GM18526 (cell line): ENCODE results near the gene KCTD5.

Source experiments
- POLR2A ChIP-seq: IDR thresholded peaks from 3 replicates; pipeline ENCODE4 v1.6.1; 2011; ENCODE audit not compliant: insufficient read length; ENCODE audit errors: extremely low read depth

The KCTD5 gene

GRCh38 chr16:2748757-2749455 is 66.6 kb downstream of the KCTD5 start:
- no peak for TF ChIP-seq POLR2A

GRCh38 chr16:2749476-2749875 is 67.2 kb downstream of the KCTD5 start:
- no peak for TF ChIP-seq POLR2A

- no peak for TF ChIP-seq POLR2A
These were observed 67.6 kb downstream of the KCTD5 start for GRCh38 chr16:2749936-2750335.

GRCh38 chr16:2751577-2752034 is 69.3 kb downstream of the KCTD5 start:
- no peak for TF ChIP-seq POLR2A

- peak; percentile 88 for TF ChIP-seq POLR2A
These were observed 69.9 kb downstream of the KCTD5 start, which contains the start of gene SRRM2 for GRCh38 chr16:2752035-2752849. Gene SRRM2 (plus strand): TSS chr16:2752638. CDS start chr16:2756365, 3,727 bp downstream.

- TF ChIP-seq POLR2A, result no peak
These were observed 70.8 kb downstream of the KCTD5 start for GRCh38 chr16:2752850-2753732.

GRCh38 chr16:2753733-2754020 is 71.4 kb downstream of the KCTD5 start:
- no peak for TF ChIP-seq POLR2A

GRCh38 chr16:2755158-2755557 is 72.8 kb downstream of the KCTD5 start:
- no peak for TF ChIP-seq POLR2A

- no peak for TF ChIP-seq POLR2A
These were observed 74.1 kb downstream of the KCTD5 start for GRCh38 chr16:2756288-2757015.

GRCh38 chr16:2757344-2757743 is 75.0 kb downstream of the KCTD5 start:
- no peak for TF ChIP-seq POLR2A
